MCF 10A (cell line): Measurements from ENCODE around the gene ACVR2B. TPM values are rescaled to one million over a fixed set of nuclear protein-coding genes. Genes with fewer than 3 reads are reported as not detected.

Experiments
- BruUV-seq: library from RNA; stranded (reverse); fragments of 400-500 nt; replicated peaks from 2 replicates; lab custom pipeline; 2021; lab: Mats Ljungman, UMichigan
- CTCF ChIA-PET: fragments of 300-600 bp; sonication (Branson Sonifier 250); formaldehyde crosslinking; extraction: SDS; loops from one replicate; lab custom pipeline; 2021; ENCODE audit warnings: antibody characterized with exemption, inconsistent platforms; lab: Yijun Ruan, JAX
- POLR2A ChIA-PET: fragments of 300-600, 350-650 bp; sonication (Branson Sonifier 250); formaldehyde crosslinking; extraction: SDS; loops from one replicate; lab custom pipeline; 2020; ENCODE audit warnings: antibody characterized with exemption, inconsistent platforms; lab: Yijun Ruan, JAX
- DNase-seq: peaks from one replicate; pipeline ENCODE4 v3.0.0-alpha.2; 2018; ENCODE audit not compliant: unreplicated experiment
- H3K27ac Mint-ChIP-seq: one replicate; pipeline ENCODE4 v1.8.0; 2022; ENCODE audit warnings: mild to moderate bottlenecking, low read depth, mixed read lengths; ENCODE audit not compliant: unreplicated experiment
- H3K27me3 Mint-ChIP-seq: one replicate; pipeline ENCODE4 v1.8.0; 2022; ENCODE audit warnings: mixed read lengths; ENCODE audit not compliant: insufficient read depth, unreplicated experiment
- H3K36me3 Mint-ChIP-seq: one replicate; pipeline ENCODE4 v1.8.0; 2022; ENCODE audit warnings: mild to moderate bottlenecking, moderate library complexity, mixed read lengths; ENCODE audit not compliant: insufficient read depth, unreplicated experiment
- H3K4me1 Mint-ChIP-seq: one replicate; pipeline ENCODE4 v1.8.0; 2022; ENCODE audit warnings: mixed read lengths; ENCODE audit not compliant: insufficient read depth, unreplicated experiment
- H3K4me3 Mint-ChIP-seq: one replicate; pipeline ENCODE4 v1.8.0; 2022; ENCODE audit warnings: mild to moderate bottlenecking, moderate library complexity, mixed read lengths; ENCODE audit not compliant: unreplicated experiment
- H3K9me3 Mint-ChIP-seq: one replicate; pipeline ENCODE4 v1.8.0; 2022; ENCODE audit warnings: mixed read lengths; ENCODE audit not compliant: unreplicated experiment
- CTCF ChIP-seq: fragments of 200-600 bp; IDR thresholded peaks from one replicate; pipeline ENCODE4 v1.8.0; 2022; ENCODE audit warnings: antibody characterized with exemption, mild to moderate bottlenecking; ENCODE audit not compliant: unreplicated experiment
- intact Hi-C: fragments of 100-400 bp; cut with micrococcal nuclease; formaldehyde crosslinking; loops from 2 replicates; pipeline ENCODE4 v1.14.1; 2022
- total RNA-seq: library from RNA; stranded (reverse); gene quantifications from 2 replicates; pipeline ENCODE4 v1.2.3, GENCODE V29; 2022

Gene ACVR2B
- total RNA-seq, 1 experiment from 2014 or later: 3.6 TPM

- TF ChIP-seq CTCF: no peak
- BruUV-seq: no TSS peak
- no peak overlapping the region for H3K4me3 Mint-ChIP-seq
- ChIA-PET CTCF (interaction anchor here (0.6 to 6.6 kb wide), 37 partner anchors 9 to 387 kb away, joined by 3 to 117 read pairs (median 5); partner anchors contain the start of genes ACAA1, EXOG, SLC22A13 and XYLB), POLR2A (interaction anchor here (0.9 kb wide), 1 partner anchor 136 kb away, joined by 4 read pairs; no protein-coding TSS in a partner anchor)
- H3K27me3 Mint-ChIP-seq: no peaks in the 10 kb centered on the region
- no peaks in the 10 kb centered on the region for H3K9me3 Mint-ChIP-seq
- intact Hi-C loops: loop anchor here (1.0 to 5.0 kb wide), 4 partner anchors 234 to 479 kb away; no protein-coding TSS in a partner anchor
- DNase-seq: no peak
- H3K36me3 Mint-ChIP-seq: peaks cover 21% of the 10 kb centered on the region
- no peak overlapping the region for H3K27ac Mint-ChIP-seq
- no peaks in the 10 kb centered on the region for H3K4me1 Mint-ChIP-seq
Observed at GRCh38 chr3:38480930-38481329, 27.2 kb downstream of the ACVR2B start.

GRCh38 chr3:38482951-38483350 lies 29.3 kb downstream of the ACVR2B start:
- no TSS peak for BruUV-seq
- Mint-ChIP-seq H3K27me3 (no peaks in the 10 kb centered on the region), H3K36me3 (peaks cover 21% of the 10 kb centered on the region), H3K4me1 (no peaks in the 10 kb centered on the region), H3K4me3 (no peak overlapping the region), H3K9me3 (no peaks in the 10 kb centered on the region), H3K27ac (no peak overlapping the region)
- intact Hi-C loops: loop anchor here (5.0 kb wide), 3 partner anchors 236 to 481 kb away; no protein-coding TSS in a partner anchor
- ChIA-PET CTCF (interaction anchor here (1.2 to 6.6 kb wide), 4 partner anchors 9 to 236 kb away, joined by 3 to 117 read pairs (median 4); partner anchors contain the start of genes EXOG and XYLB), POLR2A (no interaction called here)
- DNase-seq: no peak
- TF ChIP-seq CTCF: no peak

GRCh38 chr3:38487323-38487722 lies 33.6 kb downstream of the ACVR2B start:
- Mint-ChIP-seq H3K4me1 (no peaks in the 10 kb centered on the region), H3K9me3 (no peaks in the 10 kb centered on the region), H3K36me3 (peaks cover 19% of the 10 kb centered on the region), H3K27ac (no peak overlapping the region), H3K4me3 (no peak overlapping the region), H3K27me3 (no peaks in the 10 kb centered on the region)
- DNase-seq: no peak
- no peak for TF ChIP-seq CTCF
- ChIA-PET POLR2A (no interaction called here), CTCF (interaction anchor here (0.6 to 1.1 kb wide), 4 partner anchors 8 to 570 kb away, joined by 3 read pairs; partner anchors contain the start of gene EXOG)
- BruUV-seq: no TSS peak
- intact Hi-C loops: no loop called here

GRCh38 chr3:38488949-38489348 lies 35.3 kb downstream of the ACVR2B start:
- no peaks in the 10 kb centered on the region for H3K27me3 Mint-ChIP-seq
- H3K4me3 Mint-ChIP-seq: no peak overlapping the region
- no peaks in the 10 kb centered on the region for H3K4me1 Mint-ChIP-seq
- H3K27ac Mint-ChIP-seq: no peak overlapping the region
- ChIA-PET CTCF (interaction anchor here (0.6 to 2.3 kb wide), 7 partner anchors 9 to 566 kb away, joined by 3 to 13 read pairs (median 4); no protein-coding TSS in a partner anchor), POLR2A (no interaction called here)
- H3K36me3 Mint-ChIP-seq: peaks cover 2% of the 10 kb centered on the region
- no TSS peak for BruUV-seq
- intact Hi-C loops: no loop called here
- H3K9me3 Mint-ChIP-seq: no peaks in the 10 kb centered on the region
- no peak for TF ChIP-seq CTCF
- DNase-seq: no peak
